SHP77 (cell line): ENCODE measurements around the gene PPM1E.
A peak's percentile ranks its signal among the peaks of the same experiment; 100 is the strongest.
"Not testable (repeated sequence)": the region's sequence is repeated elsewhere in the genome, so short reads cannot be mapped to it uniquely, and the experiment has no call there.

ENCODE experiments used
- DNase-seq, 2 experiments: peaks; one replicate each; lab custom pipeline; 2025; lab: John Stamatoyannopoulos, UW

The PPM1E gene

GRCh38 chr17:58755577-58756245, at the start of gene PPM1E:
TSS of gene PPM1E (plus strand) at chr17:58755854.
- DNase-seq = peak; percentile 69 to 76

- DNase-seq = no peak
Measured at GRCh38 chr17:58706351-58707140, 49.1 kb upstream of the PPM1E start.

- peak; percentile 20 to 38 for DNase-seq
Measured at GRCh38 chr17:58710948-58711552, 44.6 kb upstream of the PPM1E start.

GRCh38 chr17:58722274-58722673, 33.4 kb upstream of the PPM1E start:
- DNase-seq = no peak

- DNase-seq = no peak
Measured at GRCh38 chr17:58722696-58723095, 33.0 kb upstream of the PPM1E start.

- no peak for DNase-seq
Measured at GRCh38 chr17:58728798-58729197, 26.9 kb upstream of the PPM1E start.

GRCh38 chr17:58730937-58731336, 24.7 kb upstream of the PPM1E start:
- DNase-seq = no peak

- no peak for DNase-seq
Measured at GRCh38 chr17:58734040-58734439, 21.6 kb upstream of the PPM1E start.

GRCh38 chr17:58734811-58735210, 20.8 kb upstream of the PPM1E start:
- no peak for DNase-seq

- no peak for DNase-seq
Measured at GRCh38 chr17:58741121-58741625, 14.5 kb upstream of the PPM1E start.

- DNase-seq = no peak
Measured at GRCh38 chr17:58747674-58748073, 8.0 kb upstream of the PPM1E start.

- DNase-seq = not testable (repeated sequence)
Measured at GRCh38 chr17:58749627-58750026, 6.0 kb upstream of the PPM1E start.

- DNase-seq = no peak
Measured at GRCh38 chr17:58753026-58753425, 2.6 kb upstream of the PPM1E start.

GRCh38 chr17:58755269-58755576, 431 bp upstream of the PPM1E start:
- DNase-seq = no peak

- DNase-seq = no peak
Measured at GRCh38 chr17:58756246-58757161, 850 bp downstream of the PPM1E start.

- no peak for DNase-seq
Measured at GRCh38 chr17:58757162-58757613, 1.5 kb downstream of the PPM1E start.

- no peak for DNase-seq
Measured at GRCh38 chr17:58758890-58759289, 3.2 kb downstream of the PPM1E start.

GRCh38 chr17:58759522-58759921, 3.9 kb downstream of the PPM1E start:
- no peak for DNase-seq

GRCh38 chr17:58760248-58760647, 4.6 kb downstream of the PPM1E start:
- no peak for DNase-seq

- DNase-seq = no peak
Measured at GRCh38 chr17:58763263-58763662, 7.6 kb downstream of the PPM1E start.

- DNase-seq = no peak
Measured at GRCh38 chr17:58764373-58764772, 8.7 kb downstream of the PPM1E start.

- DNase-seq = not testable (repeated sequence)
Measured at GRCh38 chr17:58778482-58778881, 22.8 kb downstream of the PPM1E start.
